ENCODE measurements around the gene CDH20. TPM values are rescaled to one million over a fixed set of nuclear protein-coding genes. Genes with fewer than 3 reads are reported as not detected.

Gene CDH20
- total and polyA plus RNA-seq, 2 of the 13 experiments (the other 11 are each of a cell fraction or from before 2014, with no cell fraction given): not detected

- Histone ChIP-seq H2AFZ (ENCODE audit: low read length) (no peak overlapping the region), H3K79me2 (ENCODE audit: insufficient read depth, low read length) (no peaks in the 10 kb centered on the region), H3K27me3 (ENCODE audit: control insufficient read depth in 1 of 2, insufficient read depth in 2 of 2, low read length in 2 of 2) (no peaks in the 10 kb centered on the region), H3K9ac (ENCODE audit: insufficient read depth, low read depth, low read length) (no peak overlapping the region), H3K9me3 (ENCODE audit: low read length) (no peaks in the 10 kb centered on the region), H3K4me1 (ENCODE audit: insufficient read depth, low read length) (no peaks in the 10 kb centered on the region), H4K20me1 (ENCODE audit: insufficient read depth, low read length) (no peaks in the 10 kb centered on the region), H3K36me3 (replicated peaks in 1 of 2; ENCODE audit: control insufficient read depth in 1 of 2, insufficient read depth in 2 of 2, low read length in 2 of 2) (no peaks in the 10 kb centered on the region), H3K4me2 (ENCODE audit: low read depth, low read length) (no peak overlapping the region), H3K4me3 (replicated peaks in 1 of 3; ENCODE audit: insufficient read depth in 1 of 3, low read depth in 2 of 3, low read length in 3 of 3) (no peak overlapping the region), H3K27ac (ENCODE audit: extremely low read length, insufficient read depth, low read length) (no peak overlapping the region)
- intact Hi-C loops (cut with micrococcal nuclease; ENCODE audit: unreplicated experiment) (no loop called here), in situ Hi-C loops (cut with HindIII; ENCODE audit: extremely low pct_ligation_motif_present, low pct_unique_long_range_greater_than_20kb) (no loop called here)
- no peak for FAIRE-seq
- no peak for ATAC-seq
- ChIA-PET POLR2A (no interaction called here), CTCF (ENCODE audit: low intra/inter-chr PET ratio, low total read pairs) (no interaction called here)
- no peak for DNase-seq (ENCODE audit: low spot score)
- 1% methylated on average over 7 of the region's 7 CpGs for WGBS (ENCODE audit: low lambda C conversion rate)
- TF ChIP-seq PITX1 (CRISPR knock-in tag; IDR thresholded peaks at IDR 0.05): no peak
- TF ChIP-seq MAZ (IDR thresholded peaks at IDR 0.05; ENCODE audit: borderline replicate concordance, low read depth, low read length): no peak
- no peak for TF ChIP-seq MAZ (CRISPR knock-in tag; IDR thresholded peaks at IDR 0.05; ENCODE audit: low read depth)
- TF ChIP-seq TP53 (CRISPR knock-in tag; conservative IDR thresholded peaks at IDR 0.05): no peak
- TF ChIP-seq, protein P1, sequence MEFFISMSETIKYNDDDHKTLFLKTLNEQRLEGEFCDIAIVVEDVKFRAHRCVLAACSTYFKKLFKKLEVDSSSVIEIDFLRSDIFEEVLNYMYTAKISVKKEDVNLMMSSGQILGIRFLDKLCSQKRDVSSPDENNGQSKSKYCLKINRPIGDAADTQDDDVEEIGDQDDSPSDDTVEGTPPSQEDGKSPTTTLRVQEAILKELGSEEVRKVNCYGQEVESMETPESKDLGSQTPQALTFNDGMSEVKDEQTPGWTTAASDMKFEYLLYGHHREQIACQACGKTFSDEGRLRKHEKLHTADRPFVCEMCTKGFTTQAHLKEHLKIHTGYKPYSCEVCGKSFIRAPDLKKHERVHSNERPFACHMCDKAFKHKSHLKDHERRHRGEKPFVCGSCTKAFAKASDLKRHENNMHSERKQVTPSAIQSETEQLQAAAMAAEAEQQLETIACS (CRISPR knock-in tag; IDR thresholded peaks at IDR 0.05): no peak
- TF ChIP-seq, protein P2, sequence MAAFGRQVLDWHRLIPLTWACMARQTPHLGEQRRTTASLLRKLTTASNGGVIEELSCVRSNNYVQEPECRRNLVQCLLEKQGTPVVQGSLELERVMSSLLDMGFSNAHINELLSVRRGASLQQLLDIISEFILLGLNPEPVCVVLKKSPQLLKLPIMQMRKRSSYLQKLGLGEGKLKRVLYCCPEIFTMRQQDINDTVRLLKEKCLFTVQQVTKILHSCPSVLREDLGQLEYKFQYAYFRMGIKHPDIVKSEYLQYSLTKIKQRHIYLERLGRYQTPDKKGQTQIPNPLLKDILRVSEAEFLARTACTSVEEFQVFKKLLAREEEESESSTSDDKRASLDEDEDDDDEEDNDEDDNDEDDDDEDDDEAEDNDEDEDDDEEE (CRISPR knock-in tag; IDR thresholded peaks at IDR 0.05): no peak
- TF ChIP-seq, protein P3, sequence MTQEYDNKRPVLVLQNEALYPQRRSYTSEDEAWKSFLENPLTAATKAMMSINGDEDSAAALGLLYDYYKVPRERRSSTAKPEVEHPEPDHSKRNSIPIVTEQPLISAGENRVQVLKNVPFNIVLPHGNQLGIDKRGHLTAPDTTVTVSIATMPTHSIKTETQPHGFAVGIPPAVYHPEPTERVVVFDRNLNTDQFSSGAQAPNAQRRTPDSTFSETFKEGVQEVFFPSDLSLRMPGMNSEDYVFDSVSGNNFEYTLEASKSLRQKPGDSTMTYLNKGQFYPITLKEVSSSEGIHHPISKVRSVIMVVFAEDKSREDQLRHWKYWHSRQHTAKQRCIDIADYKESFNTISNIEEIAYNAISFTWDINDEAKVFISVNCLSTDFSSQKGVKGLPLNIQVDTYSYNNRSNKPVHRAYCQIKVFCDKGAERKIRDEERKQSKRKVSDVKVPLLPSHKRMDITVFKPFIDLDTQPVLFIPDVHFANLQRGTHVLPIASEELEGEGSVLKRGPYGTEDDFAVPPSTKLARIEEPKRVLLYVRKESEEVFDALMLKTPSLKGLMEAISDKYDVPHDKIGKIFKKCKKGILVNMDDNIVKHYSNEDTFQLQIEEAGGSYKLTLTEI (CRISPR knock-in tag; conservative IDR thresholded peaks at IDR 0.05): no peak
- TF ChIP-seq KDM2A (CRISPR knock-in tag; IDR thresholded peaks at IDR 0.05; ENCODE audit: borderline replicate concordance, low read depth): no peak
- no peak for TF ChIP-seq ZSCAN29 (CRISPR knock-in tag; conservative IDR thresholded peaks at IDR 0.05)
- TF ChIP-seq ZGPAT (CRISPR knock-in tag; IDR thresholded peaks at IDR 0.05): no peak
- no peak for TF ChIP-seq KLF9 (CRISPR knock-in tag; IDR thresholded peaks at IDR 0.05; ENCODE audit: low read depth)
- TF ChIP-seq, protein P4, sequence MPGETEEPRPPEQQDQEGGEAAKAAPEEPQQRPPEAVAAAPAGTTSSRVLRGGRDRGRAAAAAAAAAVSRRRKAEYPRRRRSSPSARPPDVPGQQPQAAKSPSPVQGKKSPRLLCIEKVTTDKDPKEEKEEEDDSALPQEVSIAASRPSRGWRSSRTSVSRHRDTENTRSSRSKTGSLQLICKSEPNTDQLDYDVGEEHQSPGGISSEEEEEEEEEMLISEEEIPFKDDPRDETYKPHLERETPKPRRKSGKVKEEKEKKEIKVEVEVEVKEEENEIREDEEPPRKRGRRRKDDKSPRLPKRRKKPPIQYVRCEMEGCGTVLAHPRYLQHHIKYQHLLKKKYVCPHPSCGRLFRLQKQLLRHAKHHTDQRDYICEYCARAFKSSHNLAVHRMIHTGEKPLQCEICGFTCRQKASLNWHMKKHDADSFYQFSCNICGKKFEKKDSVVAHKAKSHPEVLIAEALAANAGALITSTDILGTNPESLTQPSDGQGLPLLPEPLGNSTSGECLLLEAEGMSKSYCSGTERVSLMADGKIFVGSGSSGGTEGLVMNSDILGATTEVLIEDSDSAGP (CRISPR knock-in tag; IDR thresholded peaks at IDR 0.05; ENCODE audit: borderline replicate concordance): no peak
- TF ChIP-seq ATF7 (IDR thresholded peaks at IDR 0.05): no peak
- no peak for TF ChIP-seq ATF7 (CRISPR knock-in tag; IDR thresholded peaks at IDR 0.05)
- BruUV-seq (replicated peaks): no TSS peak
Observed at GRCh38 chr18:61360404-61361383, 27.5 kb downstream of the CDH20 start.
